Naive thymus-derived CD4-positive, alpha-beta T cell (primary cell): ENCODE measurements around the gene ITGAD. TPM values are rescaled to one million over a fixed set of nuclear protein-coding genes. Genes with fewer than 3 reads are reported as not detected.

ENCODE experiments used
- ATAC-seq: fragments of 150-1000 bp; cut with Tn5 transposase; 2 replicates; pipeline ENCODE4 v1.10.0; 2021; ENCODE audit warnings: mild to moderate bottlenecking, moderate library complexity
- CTCF ChIA-PET: fragments of 350-600 bp; sonication (Branson Sonifier 250); formaldehyde crosslinking; loops from one replicate; lab custom pipeline; 2021; ENCODE audit warnings: antibody characterized with exemption; lab: Charles Lee
- POLR2A ChIA-PET: fragments of 350-600 bp; sonication (Branson Sonifier 250); formaldehyde crosslinking; loops from one replicate; lab custom pipeline; 2021; ENCODE audit warnings: antibody characterized with exemption, inconsistent platforms; lab: Charles Lee
- DNase-seq, 9 donors: peaks; one replicate each; pipeline versions ENCODE4 v3.0.0 to v3.0.0-alpha.2; 2020 to 2022; ENCODE audit warnings: mixed read lengths in 1 of 9
- H3K27ac ChIP-seq: one replicate; pipeline ENCODE4 v1.7.0; 2013; ENCODE audit warnings: mild to moderate bottlenecking, low read depth, low read length, moderate library complexity
- H3K27me3 ChIP-seq, 2 donors: one replicate each; pipeline ENCODE4 v1.7.0; 2013; ENCODE audit warnings: low read length in 2 of 2, mild to moderate bottlenecking in 2 of 2, moderate library complexity in 2 of 2; ENCODE audit not compliant: control insufficient read depth in 2 of 2, insufficient read depth in 2 of 2
- H3K36me3 ChIP-seq, 3 experiments: 1 replicate in 2 of 3; 2 replicates in 1 of 3; pipeline ENCODE4 v1.7.0; 2013; ENCODE audit warnings: low read length in 3 of 3, mild to moderate bottlenecking in 3 of 3, moderate library complexity in 1 of 3; ENCODE audit not compliant: insufficient read depth in 3 of 3, control insufficient read depth in 2 of 3
- H3K4me1 ChIP-seq, 2 donors: one replicate each; pipeline ENCODE4 v1.7.0; 2013; ENCODE audit warnings: low read length in 2 of 2, mild to moderate bottlenecking in 2 of 2, moderate library complexity in 1 of 2; ENCODE audit not compliant: control insufficient read depth in 2 of 2, insufficient read depth in 2 of 2
- H3K4me3 ChIP-seq: 2 replicates; pipeline ENCODE4 v1.7.0; 2013; ENCODE audit warnings: mild to moderate bottlenecking, low read length
- H3K9me3 ChIP-seq, 3 experiments: 1 replicate in 2 of 3; 2 replicates in 1 of 3; pipeline ENCODE4 v1.7.0; 2013; ENCODE audit warnings: low read length in 3 of 3; ENCODE audit not compliant: control insufficient read depth in 2 of 3
- H3K27ac Mint-ChIP-seq, 9 donors: one replicate each; pipeline ENCODE4 v1.8.0; 2020 to 2022; ENCODE audit warnings: mixed read lengths in 9 of 9, mild to moderate bottlenecking in 8 of 9, moderate library complexity in 5 of 9, inconsistent platforms in 2 of 9
- H3K27me3 Mint-ChIP-seq, 5 donors: one replicate each; pipeline ENCODE4 v1.8.0; 2021 to 2022; ENCODE audit warnings: mixed read lengths in 5 of 5, mild to moderate bottlenecking in 1 of 5
- H3K36me3 Mint-ChIP-seq, 5 donors: one replicate each; pipeline ENCODE4 v1.8.0; 2020 to 2022; ENCODE audit warnings: mixed read lengths in 5 of 5, mild to moderate bottlenecking in 3 of 5, inconsistent platforms in 1 of 5
- H3K4me1 Mint-ChIP-seq, 7 donors: one replicate each; pipeline ENCODE4 v1.8.0; 2020 to 2022; ENCODE audit warnings: mixed read lengths in 7 of 7, mild to moderate bottlenecking in 3 of 7, inconsistent platforms in 1 of 7
- H3K4me3 Mint-ChIP-seq, 10 donors: one replicate each; pipeline ENCODE4 v1.8.0; 2020 to 2022; ENCODE audit warnings: mild to moderate bottlenecking in 10 of 10, mixed read lengths in 10 of 10, moderate library complexity in 6 of 10, inconsistent platforms in 2 of 10
- H3K9me3 Mint-ChIP-seq, 11 donors: one replicate each; pipeline ENCODE4 v1.8.0; 2020 to 2022; ENCODE audit warnings: mixed read lengths in 11 of 11, mild to moderate bottlenecking in 4 of 11, inconsistent platforms in 1 of 11, moderate library complexity in 1 of 11
- intact Hi-C, 2 donors: fragments of 100-400 bp; cut with micrococcal nuclease; formaldehyde crosslinking; loops; one replicate each; pipeline ENCODE4 v1.15.1; 2023
- polyA plus RNA-seq, 2 donors: library from polyadenylated mRNA; unstranded; fragments of 300-500 nt; fragmentation: Illumina TruSeq; gene quantifications; one replicate each; pipeline ENCODE4 v1.2.3, GENCODE V29; 2021
- total RNA-seq, 6 experiments: library from RNA in 5 of 6; stranded (reverse) in 5 of 6; gene quantifications; 1 replicate in 5 of 6; 2 replicates in 1 of 6; pipeline ENCODE4 v1.2.3 and lab custom pipeline; 2021 to 2026

Gene ITGAD
- total and polyA plus RNA-seq, 7 experiments from 2014 or later: 0.24 to 1.3 TPM; not detected in 5

GRCh38 chr16:31452631-31453106, 59.5 kb downstream of the ITGAD start:
- Histone ChIP-seq H3K4me1 (peaks cover 17 to 21% of the 10 kb centered on the region in 2 donors), H3K27me3 (no peaks in the 10 kb centered on the region), H3K27ac (no peak overlapping the region), H3K9me3 (no peaks in the 10 kb centered on the region), H3K4me3 (no peak overlapping the region), H3K36me3 (no peaks in the 10 kb centered on the region)
- ATAC-seq: no peak
- no peak for DNase-seq
- CTCF ChIA-PET: interaction anchor here (0.6 to 1.3 kb wide), 3 partner anchors 8 to 470 kb away, joined by 3 to 5 read pairs (median 3); no protein-coding TSS in a partner anchor
- H3K36me3 Mint-ChIP-seq: peaks cover 0 to 5% (median 0%) of the 10 kb centered on the region in 5 donors
- intact Hi-C loops: no loop called here
- no peaks in the 10 kb centered on the region for H3K9me3 Mint-ChIP-seq
- peak overlapping the region in 7 of 9 donors; percentile 24 to 81 (median 46) for H3K27ac Mint-ChIP-seq
- POLR2A ChIA-PET: interaction anchor here (0.6 to 1.0 kb wide), 4 partner anchors 8 to 263 kb away, joined by 3 read pairs; no protein-coding TSS in a partner anchor
- peaks cover 19 to 51% (median 39%) of the 10 kb centered on the region in 7 donors for H3K4me1 Mint-ChIP-seq
- H3K4me3 Mint-ChIP-seq: no peak overlapping the region
- H3K27me3 Mint-ChIP-seq: no peaks in the 10 kb centered on the region

GRCh38 chr16:31453255-31454204, 60.4 kb downstream of the ITGAD start:
- POLR2A ChIA-PET: interaction anchor here (0.6 to 1.0 kb wide), 2 partner anchors 25 to 264 kb away, joined by 3 read pairs; no protein-coding TSS in a partner anchor
- H3K9me3 ChIP-seq: no peaks in the 10 kb centered on the region
- no peak overlapping the region for H3K27ac ChIP-seq
- no peak for DNase-seq
- no peaks in the 10 kb centered on the region for H3K27me3 ChIP-seq
- peak overlapping the region in 8 of 9 donors; percentile 10 to 76 (median 44) for H3K27ac Mint-ChIP-seq
- peak; percentile 48 for ATAC-seq
- peaks cover 0 to 9% (median 0%) of the 10 kb centered on the region in 5 donors for H3K36me3 Mint-ChIP-seq
- H3K9me3 Mint-ChIP-seq: peaks cover 0 to 2% (median 0%) of the 10 kb centered on the region in 11 donors
- H3K4me3 Mint-ChIP-seq: no peak overlapping the region
- no peak overlapping the region for H3K4me3 ChIP-seq
- intact Hi-C loops: no loop called here
- H3K4me1 ChIP-seq: peaks cover 23 to 29% of the 10 kb centered on the region in 2 donors
- no peaks in the 10 kb centered on the region for H3K27me3 Mint-ChIP-seq
- CTCF ChIA-PET: interaction anchor here (1.3 kb wide), 1 partner anchor 471 kb away, joined by 3 read pairs; no protein-coding TSS in a partner anchor
- peaks cover 22 to 57% (median 46%) of the 10 kb centered on the region in 7 donors for H3K4me1 Mint-ChIP-seq
- no peaks in the 10 kb centered on the region for H3K36me3 ChIP-seq

DNA sequence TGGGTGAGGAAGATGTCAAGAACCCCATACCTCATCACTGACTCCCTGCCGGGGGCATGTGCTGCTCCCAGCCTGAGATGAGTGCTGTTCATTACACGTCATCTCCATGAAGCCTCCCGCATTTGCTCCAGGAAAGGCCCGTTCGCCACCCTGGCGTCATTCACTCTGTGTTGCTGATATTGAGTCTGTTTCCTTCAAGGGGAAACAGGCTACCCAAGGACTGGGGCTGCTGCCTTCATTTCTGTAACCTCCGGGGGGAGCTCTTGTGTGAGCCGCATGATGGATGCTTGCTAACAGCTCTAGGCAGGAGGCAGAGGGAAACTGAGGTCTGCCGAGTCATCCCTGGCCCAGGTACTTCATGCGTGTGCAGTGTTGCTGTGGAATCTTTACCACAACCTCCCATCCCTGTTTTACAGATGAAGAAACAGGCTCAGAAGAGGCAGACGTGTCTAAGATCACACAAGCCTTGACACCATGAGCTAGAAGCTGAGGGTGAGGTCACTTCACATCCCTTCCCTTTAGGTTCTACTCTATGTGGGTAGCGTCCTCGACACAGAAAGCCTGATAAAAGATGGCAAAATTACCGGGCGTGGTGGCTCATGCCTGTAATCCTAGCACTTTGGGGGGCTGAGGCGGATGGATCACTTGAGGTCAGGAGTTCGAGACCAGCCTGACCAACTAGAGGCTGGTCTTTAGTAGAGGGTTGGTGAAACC, 62.6 kb downstream of the ITGAD start:
- Histone ChIP-seq H3K9me3 (no peaks in the 10 kb centered on the region), H3K4me1 (peaks cover 31 to 37% of the 10 kb centered on the region in 2 donors), H3K27ac (no peak overlapping the region), H3K36me3 (no peaks in the 10 kb centered on the region), H3K27me3 (no peaks in the 10 kb centered on the region), H3K4me3 (no peak overlapping the region)
- CTCF ChIA-PET: interaction anchor here (0.5 to 1.3 kb wide), 3 partner anchors 30 to 413 kb away, joined by 3 to 5 read pairs (median 4); no protein-coding TSS in a partner anchor
- intact Hi-C loops: loop anchor here (5.0 kb wide), 2 partner anchors 253 to 758 kb away; partner anchors contain the start of genes PYCARD (in 1 of the 2) and SRCAP (in 1 of the 2)
- POLR2A ChIA-PET: interaction anchor here (0.6 to 1.9 kb wide), 7 partner anchors 21 to 414 kb away, joined by 3 to 8 read pairs (median 3); partner anchors contain the start of genes FUS, RUSF1, ZNF646 and ZNF668
- peaks cover 0 to 2% (median 0%) of the 10 kb centered on the region in 11 donors for H3K9me3 Mint-ChIP-seq
- peaks cover 0 to 9% (median 0%) of the 10 kb centered on the region in 5 donors for H3K36me3 Mint-ChIP-seq
- ATAC-seq (no peak), DNase-seq (peak in 2 of 9 donors; percentile 31 to 32)
- no peaks in the 10 kb centered on the region for H3K27me3 Mint-ChIP-seq
- peaks cover 28 to 63% (median 55%) of the 10 kb centered on the region in 7 donors for H3K4me1 Mint-ChIP-seq
- peak overlapping the region in 9 of 10 donors; percentile 12 to 88 (median 34) for H3K4me3 Mint-ChIP-seq
- peak overlapping the region; percentile 50 to 88 (median 62) for H3K27ac Mint-ChIP-seq

DNA sequence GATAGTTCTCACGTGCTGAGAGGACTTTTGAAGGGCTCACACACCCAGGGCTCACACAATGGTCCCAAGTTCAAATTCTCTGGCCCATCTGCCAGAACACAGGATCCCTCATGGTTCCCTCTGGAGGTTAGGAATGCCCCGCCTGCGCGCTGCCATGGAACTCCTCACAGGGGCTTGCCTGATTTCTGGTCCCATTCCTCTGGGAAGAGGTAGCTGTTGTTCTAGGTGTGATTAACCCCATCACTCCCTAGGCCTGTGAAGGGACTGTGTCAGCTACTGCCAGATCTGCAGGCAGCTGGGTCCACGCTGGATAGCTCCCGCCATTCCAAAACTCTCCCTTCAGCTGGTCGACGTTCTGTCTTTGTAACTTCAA, 63.8 kb downstream of the ITGAD start:
- Histone ChIP-seq H3K27me3 (no peaks in the 10 kb centered on the region), H3K36me3 (peaks cover 0 to 4% (median 0%) of the 10 kb centered on the region in 3 experiments), H3K9me3 (no peaks in the 10 kb centered on the region), H3K27ac (peak overlapping the region; percentile 16), H3K4me1 (peaks cover 32 to 37% of the 10 kb centered on the region in 2 donors), H3K4me3 (no peak overlapping the region)
- ChIA-PET CTCF (interaction anchor here (0.7 to 3.4 kb wide), 3 partner anchors 14 to 1007 kb away, joined by 5 to 11 read pairs (median 6); partner anchors contain the start of gene ZNF843), POLR2A (interaction anchor here (0.8 to 5.2 kb wide), 7 partner anchors 19 to 412 kb away, joined by 3 to 69 read pairs (median 6); partner anchors contain the start of genes FUS, KAT8, RUSF1 and ZNF646)
- ATAC-seq (no peak), DNase-seq (no peak)
- Mint-ChIP-seq H3K27me3 (no peaks in the 10 kb centered on the region), H3K4me3 (peak overlapping the region in 6 of 10 donors; percentile 21 to 96 (median 91)), H3K9me3 (peaks cover 0 to 2% (median 0%) of the 10 kb centered on the region in 11 donors), H3K4me1 (peaks cover 30 to 60% (median 55%) of the 10 kb centered on the region in 7 donors), H3K27ac (peak overlapping the region in 5 of 9 donors; percentile 17 to 59 (median 36)), H3K36me3 (peaks cover 0 to 9% (median 0%) of the 10 kb centered on the region in 5 donors)
- intact Hi-C loops: loop anchor here (5.0 kb wide), 2 partner anchors 255 to 760 kb away; partner anchors contain the start of genes PYCARD (in 1 of the 2) and SRCAP (in 1 of the 2)

- intact Hi-C loops: loop anchor here (2.0 to 5.0 kb wide), 7 partner anchors 243 to 799 kb away; partner anchors contain the start of genes BCKDK (in 2 of the 2), BCL7C (in 1 of the 2), FBRS (in 1 of the 2) and PHKG2 (in 1 of the 2)
- Histone ChIP-seq H3K27ac (peak overlapping the region; percentile 95), H3K4me1 (peaks cover 32 to 37% of the 10 kb centered on the region in 2 donors), H3K36me3 (peaks cover 0 to 14% (median 0%) of the 10 kb centered on the region in 3 experiments), H3K9me3 (no peaks in the 10 kb centered on the region), H3K4me3 (peak overlapping the region; percentile 87), H3K27me3 (no peaks in the 10 kb centered on the region)
- H3K9me3 Mint-ChIP-seq: peaks cover 0 to 2% (median 0%) of the 10 kb centered on the region in 11 donors
- peak overlapping the region; percentile 88 to 96 (median 94) for H3K4me3 Mint-ChIP-seq
- DNase-seq: peak; percentile 34 to 67 (median 56)
- H3K4me1 Mint-ChIP-seq: peaks cover 30 to 56% (median 52%) of the 10 kb centered on the region in 7 donors
- peak overlapping the region; percentile 93 to 99 (median 98) for H3K27ac Mint-ChIP-seq
- peaks cover 0 to 11% (median 4%) of the 10 kb centered on the region in 5 donors for H3K36me3 Mint-ChIP-seq
- no peaks in the 10 kb centered on the region for H3K27me3 Mint-ChIP-seq
- ChIA-PET CTCF (interaction anchor here (0.6 to 3.4 kb wide), 7 partner anchors 15 to 613 kb away, joined by 3 to 11 read pairs (median 3); partner anchors contain the start of genes ZNF267 and ZNF843), POLR2A (interaction anchor here (0.6 to 5.2 kb wide), 23 partner anchors 8 to 536 kb away, joined by 3 to 69 read pairs (median 5); partner anchors contain the start of genes FUS, KAT8, RUSF1 and STX4)
- ATAC-seq: no peak
Measured at GRCh38 chr16:31458073-31458843, 65.1 kb downstream of the ITGAD start.
